Measurements from ENCODE around the gene DENND1B.
"Not testable (repeated sequence)": the region's sequence is repeated elsewhere in the genome, so short reads cannot be mapped to it uniquely, and the experiment has no call there.

DENND1B gene

GRCh38 chr1:197763307-197763706 is 12.0 kb downstream of the DENND1B start:
- TF ChIP-seq ZFX (IDR thresholded peaks at IDR 0.05): no peak
- no peak for TF ChIP-seq CTCF (conservative IDR thresholded peaks at IDR 0.05)
- no peak overlapping the region for H3K27ac ChIP-seq

GRCh38 chr1:197761654-197762053 is 13.6 kb downstream of the DENND1B start:
- H3K27ac ChIP-seq: no peak overlapping the region
- TF ChIP-seq ZFX (IDR thresholded peaks at IDR 0.05): no peak
- no peak for TF ChIP-seq CTCF (conservative IDR thresholded peaks at IDR 0.05)

- not testable (repeated sequence) for H3K27ac ChIP-seq
These were observed 19.7 kb downstream of the DENND1B start for GRCh38 chr1:197755553-197755952.

- not testable (repeated sequence) for H3K27ac ChIP-seq
These were observed 22.6 kb downstream of the DENND1B start for GRCh38 chr1:197752652-197753164.

- H3K27ac ChIP-seq: no peak overlapping the region
- TF ChIP-seq CTCF (conservative IDR thresholded peaks at IDR 0.05): no peak
These were observed 24.9 kb downstream of the DENND1B start for GRCh38 chr1:197750366-197750765.

- TF ChIP-seq CTCF (conservative IDR thresholded peaks at IDR 0.05) (no peak), ZFX (IDR thresholded peaks at IDR 0.05) (no peak)
- H3K27ac ChIP-seq: no peak overlapping the region
These were observed 29.4 kb downstream of the DENND1B start for GRCh38 chr1:197745911-197746310.

- no peak overlapping the region for H3K27ac ChIP-seq
- TF ChIP-seq ZFX (IDR thresholded peaks at IDR 0.05) (no peak), CTCF (conservative IDR thresholded peaks at IDR 0.05) (no peak)
These were observed 30.3 kb downstream of the DENND1B start for GRCh38 chr1:197744979-197745378.

GRCh38 chr1:197743578-197743977 is 31.7 kb downstream of the DENND1B start:
- no peak for TF ChIP-seq CTCF (conservative IDR thresholded peaks at IDR 0.05)
- TF ChIP-seq ZFX (IDR thresholded peaks at IDR 0.05): no peak
- no peak overlapping the region for H3K27ac ChIP-seq

- H3K27ac ChIP-seq: no peak overlapping the region
- no peak for TF ChIP-seq ZFX (IDR thresholded peaks at IDR 0.05)
- no peak for TF ChIP-seq CTCF (conservative IDR thresholded peaks at IDR 0.05)
These were observed 34.3 kb downstream of the DENND1B start for GRCh38 chr1:197740992-197741391.

Data from C4-2B (cell line).